Activated gamma-delta T cell treated with Interleukin-2 at 50 U/mL for 16 hours (primary cell): Measurements from ENCODE around the gene TENM4.

Experiments used
- DNase-seq: peaks from one replicate; pipeline ENCODE4 v3.0.0-alpha.2; 2020

Gene TENM4

DNA sequence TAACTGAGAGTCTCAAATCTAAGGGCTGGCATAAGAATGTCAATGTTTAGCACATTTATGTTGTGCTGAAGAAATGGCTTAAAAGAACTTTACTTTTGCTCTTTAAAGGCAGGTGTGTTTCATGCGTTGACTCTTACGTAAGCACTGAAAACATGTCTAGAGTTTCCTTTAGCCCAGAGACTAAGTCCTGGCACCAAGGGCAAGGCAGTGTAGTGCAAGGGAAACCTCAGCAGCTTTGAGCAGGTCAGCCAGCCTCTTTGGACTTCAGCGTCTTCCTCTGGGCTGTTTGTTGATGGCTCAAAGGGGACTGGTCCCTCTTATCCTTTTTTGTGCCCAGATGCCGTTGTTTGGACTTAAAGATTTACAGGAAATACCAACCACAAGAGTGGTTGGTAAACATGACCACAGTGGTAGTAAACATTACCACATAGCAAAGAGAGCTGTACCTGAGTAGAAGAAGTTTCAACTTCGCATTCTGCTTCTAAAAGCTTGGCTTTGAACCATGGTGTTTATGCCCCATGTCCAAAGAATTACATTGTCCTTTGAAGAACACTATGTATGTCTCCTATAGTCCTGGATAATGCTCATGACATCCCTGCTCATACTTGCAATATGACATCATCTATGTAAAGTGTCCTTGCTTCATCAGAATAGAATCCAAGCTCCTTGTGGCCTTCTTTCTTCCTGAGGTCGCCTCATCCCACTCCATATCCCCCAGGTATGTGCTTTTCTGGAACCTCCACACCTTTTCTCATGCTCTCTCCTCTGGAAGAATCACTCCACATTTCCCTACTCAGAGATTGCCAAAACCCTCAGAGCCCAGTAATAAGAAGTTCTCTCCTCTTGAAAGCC is 23.5 kb downstream of the TENM4 start:
- no peak for DNase-seq

DNA sequence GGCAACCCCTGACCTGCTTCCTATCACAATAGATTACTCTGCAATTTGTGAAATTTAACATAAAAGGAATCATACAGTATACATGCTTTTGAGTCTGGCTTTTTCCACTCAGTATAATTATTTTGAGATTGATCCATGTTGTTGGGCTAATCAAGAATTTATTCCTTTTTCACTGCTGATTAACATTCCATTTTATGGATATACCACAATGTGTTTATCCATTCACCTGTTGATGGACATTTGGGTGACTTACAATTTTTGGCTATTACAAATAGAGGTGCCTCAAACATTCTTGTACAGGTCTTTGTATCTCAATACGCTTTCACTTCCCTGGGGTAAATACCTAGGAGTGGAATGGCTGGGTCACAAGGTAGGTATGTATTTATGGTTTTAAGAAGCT is 24.9 kb downstream of the TENM4 start:
- DNase-seq: no peak

DNA sequence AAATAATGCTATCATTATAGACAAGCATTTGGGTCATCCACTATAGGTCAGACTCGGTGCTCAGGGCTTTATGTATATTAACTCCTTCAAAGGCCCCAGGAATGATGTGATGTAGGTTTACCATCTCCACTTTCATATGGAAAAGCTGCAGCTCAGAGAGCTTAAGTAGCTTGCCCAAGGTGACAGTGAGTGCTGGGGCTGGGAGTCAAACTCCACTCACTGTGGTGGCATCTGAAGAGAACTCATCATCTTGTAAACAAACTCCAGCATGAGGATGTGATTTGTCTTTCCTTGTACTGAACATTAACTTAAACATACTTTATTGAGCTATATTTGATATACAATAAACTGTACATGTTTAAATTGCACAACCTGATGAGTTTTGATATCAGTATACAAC is 25.4 kb downstream of the TENM4 start:
- no peak for DNase-seq

DNA sequence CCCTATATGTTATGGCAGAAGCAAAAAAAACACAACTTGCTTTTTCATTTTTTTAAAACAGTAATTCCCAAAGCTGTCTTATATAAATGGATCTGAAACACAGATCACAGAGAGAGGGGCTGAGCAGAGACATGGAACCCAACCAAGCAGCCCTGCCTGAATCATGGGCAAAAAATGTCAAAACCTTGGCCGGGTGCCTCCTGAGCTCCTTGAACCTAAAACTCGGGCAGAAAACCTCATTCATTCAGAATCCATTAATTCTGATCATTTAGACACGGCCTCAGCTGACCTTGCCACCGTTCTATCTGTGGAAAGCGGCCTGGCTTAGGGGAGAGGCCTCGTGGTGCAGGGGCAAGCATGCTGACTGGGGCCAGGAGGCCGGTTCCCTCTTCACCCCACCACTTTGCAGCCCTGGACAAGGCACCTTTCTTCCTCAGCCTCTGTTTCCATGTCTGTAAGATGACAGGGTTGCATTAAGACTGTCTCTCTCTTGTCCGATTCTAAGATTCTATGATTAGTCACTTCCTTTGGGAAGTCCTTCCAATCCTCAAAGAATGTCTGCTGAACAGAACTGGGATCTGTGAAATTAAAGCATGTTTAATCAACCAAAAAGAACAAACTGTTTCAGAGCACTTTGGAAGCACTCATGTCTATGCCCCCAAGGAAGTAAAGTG is 26.0 kb downstream of the TENM4 start:
- DNase-seq: no peak

DNA sequence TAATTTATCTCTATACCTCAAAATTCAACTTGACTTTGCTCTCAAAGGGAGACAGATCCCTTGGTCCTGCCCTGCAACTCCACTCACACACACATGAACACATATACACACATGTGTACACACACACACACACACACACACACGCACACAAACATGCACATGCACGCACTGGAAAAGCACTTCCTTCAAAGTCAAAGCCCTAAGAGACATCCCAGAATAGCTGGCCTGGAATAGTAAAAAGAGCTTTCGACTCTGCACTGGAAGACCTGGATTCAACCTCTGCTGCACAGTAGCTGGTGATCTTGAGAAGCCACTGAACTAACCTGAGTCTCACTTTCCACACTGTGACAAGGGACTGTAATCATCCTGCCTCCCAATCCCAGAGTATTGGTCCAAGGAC is 26.8 kb downstream of the TENM4 start:
- DNase-seq: no peak

DNA sequence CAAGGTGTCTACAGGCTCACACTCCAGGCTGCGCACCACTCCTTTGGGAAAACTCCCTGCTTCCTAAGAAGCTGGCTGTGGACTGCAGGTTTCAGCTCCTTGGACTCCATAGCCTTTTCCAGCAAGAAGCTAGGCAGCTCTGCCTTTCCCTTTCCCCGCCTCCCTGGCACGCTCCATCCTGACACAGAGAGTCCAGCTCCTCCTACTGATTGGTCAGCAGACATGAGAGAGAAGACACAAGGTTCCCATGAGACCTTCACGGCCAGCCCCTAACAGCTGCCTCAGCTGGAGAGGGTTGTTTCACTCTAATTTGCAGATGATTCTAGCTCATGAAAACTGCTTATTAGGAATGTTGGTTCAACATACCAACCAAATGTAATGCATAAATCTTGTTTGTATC is 27.6 kb downstream of the TENM4 start:
- no peak for DNase-seq

DNA sequence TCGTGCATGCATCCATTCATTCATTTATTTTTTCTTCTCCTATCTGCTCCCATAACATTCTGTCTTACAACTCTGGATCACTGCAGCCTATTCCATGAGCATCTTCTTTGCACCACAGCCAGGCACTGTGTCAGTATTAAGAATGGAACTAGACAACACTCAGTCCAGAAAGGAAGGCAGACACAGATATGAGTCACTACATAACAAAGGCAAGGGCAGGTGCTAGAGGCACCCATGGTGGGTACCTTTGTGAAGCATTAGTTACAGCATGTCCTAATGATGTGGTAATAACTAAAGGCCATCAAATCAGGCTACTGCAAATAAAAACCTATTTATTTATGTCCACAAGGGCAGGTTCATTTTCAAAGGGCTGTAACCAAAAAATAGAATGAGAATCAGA is 28.1 kb downstream of the TENM4 start:
- no peak for DNase-seq

DNA sequence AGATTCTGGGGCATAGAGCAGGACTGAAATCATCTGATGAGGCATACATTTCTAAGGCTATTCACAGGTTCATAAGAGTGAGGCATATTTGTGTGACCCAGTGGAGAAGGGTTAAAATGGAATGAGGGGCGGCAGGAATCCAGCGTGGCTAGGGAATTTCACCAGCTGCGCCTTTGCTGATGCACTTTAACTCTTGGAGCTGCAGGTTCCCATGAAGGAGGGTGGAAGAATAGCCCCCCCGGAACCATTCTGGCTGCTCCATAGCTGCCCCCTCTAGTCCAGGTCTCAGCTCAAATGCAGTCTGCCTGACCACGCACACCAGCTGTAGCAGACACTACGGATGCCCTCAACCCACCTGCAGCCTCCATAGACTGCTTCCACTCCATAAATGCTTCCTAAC is 31.5 kb downstream of the TENM4 start:
- no peak for DNase-seq

DNA sequence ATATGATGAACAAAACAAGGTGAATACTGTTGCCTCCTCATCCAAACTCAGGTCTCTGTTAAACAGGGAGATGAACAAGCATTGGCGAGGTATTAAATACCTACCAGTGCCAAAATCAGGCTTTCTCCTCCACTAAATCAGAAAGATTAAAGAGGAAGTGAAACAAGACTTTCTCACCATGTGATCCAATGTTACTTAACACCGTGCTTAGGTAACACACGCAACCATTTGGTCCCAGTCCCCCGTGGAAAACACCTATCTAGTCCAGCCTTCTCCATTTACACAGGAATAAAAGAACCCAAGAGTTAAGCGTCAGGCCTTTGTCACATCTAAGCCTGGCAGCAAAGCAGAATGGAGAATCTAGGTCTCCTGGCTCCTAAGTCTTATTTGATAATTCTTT is 34.5 kb downstream of the TENM4 start:
- no peak for DNase-seq

DNA sequence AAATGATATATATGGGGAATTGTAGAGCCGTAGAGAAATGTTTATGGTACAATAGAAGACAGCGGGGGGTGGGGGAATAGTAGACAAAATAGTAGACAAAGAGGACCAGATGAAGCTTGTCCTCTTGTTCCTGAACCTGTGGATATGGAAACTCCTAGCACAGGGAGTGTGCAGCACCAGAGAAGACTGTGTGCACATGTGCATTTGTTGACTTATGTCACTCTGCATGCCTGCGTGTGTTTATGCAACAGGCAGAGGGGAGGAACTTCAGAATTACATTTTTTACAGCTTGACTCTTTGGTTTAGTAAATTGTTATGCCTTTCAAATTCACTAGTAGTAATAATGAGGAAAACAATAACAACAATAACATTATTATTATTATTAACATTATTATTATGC is 36.0 kb downstream of the TENM4 start:
- no peak for DNase-seq

DNA sequence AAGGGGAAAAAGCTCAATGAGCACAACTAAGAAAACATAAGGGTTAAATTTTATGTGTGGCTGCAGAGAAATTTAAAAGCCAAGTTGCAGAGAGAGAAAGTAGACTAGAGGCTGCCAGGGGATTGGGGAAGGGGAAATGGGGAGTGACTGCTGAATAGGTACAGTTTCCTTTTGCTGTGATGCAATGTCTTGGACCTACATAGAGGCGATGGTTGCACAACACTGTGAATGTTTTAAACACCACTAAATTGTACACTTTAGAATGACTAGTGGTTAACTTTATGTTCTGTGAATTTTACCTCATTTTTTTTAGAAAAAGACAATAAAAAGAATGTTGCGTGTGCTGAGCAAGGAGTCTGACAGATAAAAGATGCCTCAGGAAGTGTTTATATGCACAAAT is 36.5 kb downstream of the TENM4 start:
- DNase-seq: no peak

DNA sequence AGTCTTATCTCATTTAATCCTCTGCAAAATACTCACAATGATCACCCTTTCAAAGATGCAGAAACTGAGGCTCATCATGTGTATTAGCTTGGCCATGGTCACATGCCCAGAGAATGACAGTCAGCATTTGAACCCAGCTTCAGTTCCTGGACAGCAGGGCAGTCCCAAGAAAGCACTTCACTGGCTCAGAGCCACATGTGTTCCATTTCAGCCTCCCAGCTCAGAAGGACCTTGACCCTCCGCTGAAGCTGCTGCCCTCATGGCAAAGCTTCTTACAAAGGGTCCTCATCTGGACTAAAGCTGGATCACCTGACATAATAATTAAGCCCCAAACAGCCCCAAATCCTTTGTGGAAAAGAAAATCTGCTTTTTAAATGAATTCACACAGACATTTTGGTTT is 37.0 kb downstream of the TENM4 start:
- DNase-seq: no peak

DNA sequence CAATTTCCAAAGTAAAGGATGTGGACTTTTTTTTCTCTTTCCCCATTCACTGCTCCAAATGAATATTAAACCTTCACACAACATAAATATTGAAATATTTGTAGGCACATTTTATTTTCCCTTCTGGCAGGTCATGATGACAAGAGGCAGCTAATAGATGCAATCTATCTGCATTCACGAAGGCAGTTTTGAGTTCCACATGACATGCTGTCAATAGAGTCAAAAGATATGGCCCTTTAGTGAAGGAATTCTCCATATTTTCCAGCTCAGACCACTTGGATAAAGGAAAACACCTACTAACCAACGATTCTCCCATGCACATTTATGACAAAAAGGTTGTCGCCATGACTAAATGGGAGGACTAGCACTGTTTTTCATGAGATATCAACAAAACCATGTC is 37.9 kb downstream of the TENM4 start:
- DNase-seq: no peak

DNA sequence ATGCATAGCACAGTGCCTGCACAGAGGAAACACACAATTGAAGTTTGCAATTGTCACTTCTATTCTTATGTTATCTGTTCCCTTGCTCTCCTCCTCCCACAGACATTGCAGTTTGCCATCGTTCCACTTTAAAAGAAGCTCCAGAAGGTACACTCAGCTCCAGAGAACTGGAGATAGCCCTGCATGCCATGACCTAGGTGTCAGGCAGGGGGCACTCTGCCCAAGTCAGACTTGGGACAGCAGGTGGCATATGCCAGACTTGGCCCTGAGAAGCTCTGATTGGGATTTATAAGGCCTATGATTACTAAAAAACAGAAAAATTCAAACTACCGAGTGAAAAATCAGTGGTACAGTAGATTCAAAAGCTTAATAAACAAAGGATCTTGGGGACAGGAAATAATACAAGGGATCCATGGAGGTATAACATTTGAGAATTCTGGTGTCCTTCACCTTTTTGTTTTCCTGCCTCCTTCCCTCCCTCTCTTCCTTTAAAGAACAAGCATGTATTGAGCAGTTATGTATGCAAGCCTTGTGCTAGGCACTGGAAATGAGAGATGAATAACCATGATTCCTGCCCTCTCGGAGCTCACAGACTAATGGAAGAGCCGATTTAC is 40.0 kb downstream of the TENM4 start:
- DNase-seq: no peak

DNA sequence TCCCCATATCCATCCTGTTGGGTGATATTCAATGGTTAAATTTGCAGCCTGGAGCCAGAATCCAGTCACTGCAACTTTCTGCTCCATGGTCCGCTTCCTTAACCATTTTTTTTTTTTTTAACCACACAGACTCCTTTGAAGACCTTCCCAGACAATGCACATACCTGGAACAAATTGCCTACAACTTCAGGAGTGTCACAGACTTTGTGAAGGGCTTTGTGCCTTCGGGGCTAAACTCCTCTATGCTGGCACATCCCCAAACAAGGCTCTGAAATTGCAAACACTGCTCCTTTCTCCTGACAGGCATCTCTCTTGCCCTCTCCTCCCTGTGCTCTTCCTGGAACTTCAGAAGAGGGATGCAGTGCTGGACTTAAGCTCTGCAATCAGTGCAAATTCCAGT is 40.6 kb downstream of the TENM4 start:
- no peak for DNase-seq

DNA sequence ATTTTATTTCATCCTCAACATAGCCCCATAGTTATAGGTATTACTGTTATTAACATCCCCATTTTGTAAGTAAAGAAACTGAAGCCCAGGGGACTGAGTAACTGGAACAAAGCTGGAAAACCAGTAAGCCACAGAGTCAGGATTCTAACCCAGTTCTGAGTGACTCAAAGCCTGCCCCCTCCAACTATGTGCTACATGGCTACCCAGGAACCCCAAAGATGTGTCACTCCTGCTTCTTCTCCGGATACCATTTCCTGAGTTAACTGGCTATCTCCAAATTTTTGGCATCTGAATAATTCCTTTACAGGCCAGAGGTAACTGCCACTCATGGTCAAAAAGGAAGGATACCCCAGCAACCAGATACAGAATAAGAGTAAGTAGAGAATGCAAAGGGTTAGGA is 43.6 kb downstream of the TENM4 start:
- DNase-seq: no peak

DNA sequence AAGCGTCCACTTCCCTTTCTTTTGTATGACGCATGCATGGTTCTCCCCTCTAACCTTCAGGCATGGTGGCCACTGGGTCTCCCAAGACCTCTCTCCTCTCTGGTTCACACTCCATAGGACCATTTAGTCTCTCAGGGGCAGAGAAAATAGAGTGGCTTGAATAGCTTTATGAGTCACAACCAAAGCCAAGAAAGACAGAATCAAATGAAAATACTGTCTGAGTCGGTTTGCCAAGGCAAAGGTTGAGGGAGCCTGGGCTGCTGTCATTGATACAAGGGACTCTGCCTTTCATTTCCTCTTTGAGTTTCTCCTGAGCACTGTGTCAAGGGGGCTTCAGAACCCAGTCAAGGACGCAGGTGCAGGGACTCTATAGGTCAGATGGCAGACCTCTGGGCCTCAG is 44.2 kb downstream of the TENM4 start:
- DNase-seq: no peak

DNA sequence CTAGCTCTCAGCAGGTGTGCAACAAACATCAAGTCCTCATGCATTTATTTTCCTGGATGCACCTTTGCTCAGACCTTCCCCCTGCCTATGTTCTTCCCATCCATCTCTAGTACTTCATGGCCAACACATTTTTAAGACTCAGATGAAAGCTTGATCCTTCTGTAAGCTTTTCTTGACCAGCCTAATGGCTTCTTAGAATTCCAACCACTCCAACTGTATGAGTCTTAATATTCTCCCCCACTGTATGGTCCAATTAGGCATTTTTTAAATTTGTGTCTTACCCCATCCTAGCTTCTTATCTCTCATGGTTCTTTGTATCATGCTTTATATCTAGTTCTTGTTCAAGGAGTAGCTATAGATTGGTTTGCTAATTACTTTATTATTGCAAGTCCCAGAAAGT is 44.8 kb downstream of the TENM4 start:
- no peak for DNase-seq

DNA sequence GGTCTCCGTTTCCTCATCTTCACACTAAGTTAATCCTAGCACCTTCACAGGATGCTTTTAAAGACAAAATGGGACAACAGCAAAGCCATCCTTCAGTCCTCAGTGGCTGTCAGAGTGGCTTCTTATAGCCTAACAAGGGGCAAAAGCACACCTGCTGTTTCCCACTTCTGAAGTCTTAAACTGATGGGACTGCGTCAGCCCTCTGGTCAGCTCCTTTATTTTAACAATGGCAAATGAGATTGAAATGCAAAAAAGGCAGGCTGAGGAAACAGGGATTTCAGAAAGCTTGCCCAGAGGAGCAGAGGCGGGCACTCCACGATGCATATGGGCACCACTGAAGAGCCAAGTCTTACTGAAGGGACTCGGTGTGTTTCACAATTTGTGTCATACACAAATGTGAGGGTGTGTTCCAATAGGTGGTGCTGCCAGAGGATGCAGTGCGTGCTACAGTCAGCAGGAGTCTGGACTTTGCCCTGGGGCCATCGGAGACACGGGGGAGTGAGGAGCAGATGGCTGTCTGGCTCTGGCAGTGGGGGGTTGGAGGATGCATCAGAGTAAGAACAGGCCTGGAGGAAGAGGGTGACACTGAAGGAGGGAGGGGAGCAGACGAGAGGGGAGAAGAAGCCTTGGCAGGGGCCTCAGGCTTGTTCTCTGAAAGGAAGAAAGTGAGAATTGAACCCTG is 47.3 kb downstream of the TENM4 start:
- no peak for DNase-seq

DNA sequence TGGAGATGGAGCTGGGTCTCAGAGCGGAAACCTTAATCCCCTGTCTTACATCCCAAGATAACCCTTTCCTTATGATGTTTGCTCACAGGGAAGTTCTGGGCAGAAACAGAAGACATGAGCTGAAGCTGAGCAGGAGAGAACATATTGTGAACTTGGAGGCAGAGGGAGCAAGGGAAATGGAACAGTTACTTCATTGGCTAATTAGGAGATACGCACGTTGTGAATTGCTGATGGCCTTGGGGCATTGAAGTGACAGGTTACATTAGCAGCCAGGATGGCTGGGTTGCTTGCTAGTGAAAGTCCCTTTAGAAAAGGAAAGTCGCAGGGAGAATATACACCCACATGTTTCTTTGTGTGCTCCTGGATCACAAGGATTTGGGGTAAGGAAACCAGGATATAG is 48.7 kb downstream of the TENM4 start:
- no peak for DNase-seq

DNA sequence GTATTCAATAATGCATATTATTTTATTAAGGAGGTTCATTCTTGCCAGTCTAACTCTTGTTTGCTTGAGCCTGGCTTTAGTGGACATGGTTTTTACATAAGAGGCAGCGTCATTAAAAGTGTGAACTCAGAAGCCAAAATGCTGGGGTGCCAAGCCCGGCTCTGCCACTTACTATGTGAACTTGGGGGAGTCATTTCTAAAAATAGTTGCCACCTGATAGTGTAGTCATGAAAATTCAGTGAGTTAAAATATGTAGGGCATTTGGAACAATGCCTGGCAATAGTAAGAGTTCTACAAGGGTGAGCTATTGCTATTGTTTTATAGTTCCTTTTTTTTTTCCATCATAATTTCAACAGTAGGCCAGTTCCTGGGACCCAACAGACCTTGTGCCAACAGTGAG is 49.9 kb downstream of the TENM4 start:
- DNase-seq: no peak

DNA sequence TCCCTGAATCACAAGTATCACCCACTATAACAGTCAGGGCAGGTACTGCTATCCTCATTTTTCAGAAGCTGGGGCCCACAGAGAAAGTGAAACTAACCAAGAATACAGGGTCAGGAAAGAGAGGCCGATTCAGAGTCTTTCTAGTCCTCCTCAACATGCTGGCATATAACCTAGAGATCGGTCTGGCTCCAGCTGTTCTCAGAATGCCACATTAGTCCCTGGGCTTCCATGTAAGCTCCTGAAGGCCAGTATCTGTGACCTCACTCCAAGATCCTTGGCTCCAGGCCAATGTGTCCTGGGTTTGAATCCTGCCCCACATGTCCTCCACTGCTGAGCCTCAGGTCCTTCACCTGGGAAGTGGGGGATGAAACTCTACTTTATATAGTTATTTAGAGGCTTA is 50.4 kb downstream of the TENM4 start:
- DNase-seq: no peak

DNA sequence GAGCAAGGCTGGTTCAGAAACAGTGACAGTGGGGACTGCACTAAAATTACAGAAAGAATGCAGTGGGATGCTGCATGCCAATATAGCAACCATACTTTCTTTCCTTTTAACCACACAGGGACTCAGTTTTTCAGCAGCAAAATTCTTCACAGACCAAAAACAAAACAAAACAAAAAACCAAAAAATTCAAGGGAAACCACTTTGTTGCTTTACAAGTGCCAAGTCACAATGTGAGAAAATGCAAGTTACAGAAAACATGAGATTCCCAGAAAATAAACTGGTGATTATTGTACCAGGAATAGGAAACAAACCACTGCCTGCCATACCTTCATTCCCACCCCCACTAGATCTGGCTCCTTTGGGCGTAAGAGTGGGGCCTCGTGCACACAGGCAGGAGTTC is 52.6 kb downstream of the TENM4 start:
- DNase-seq: no peak

DNA sequence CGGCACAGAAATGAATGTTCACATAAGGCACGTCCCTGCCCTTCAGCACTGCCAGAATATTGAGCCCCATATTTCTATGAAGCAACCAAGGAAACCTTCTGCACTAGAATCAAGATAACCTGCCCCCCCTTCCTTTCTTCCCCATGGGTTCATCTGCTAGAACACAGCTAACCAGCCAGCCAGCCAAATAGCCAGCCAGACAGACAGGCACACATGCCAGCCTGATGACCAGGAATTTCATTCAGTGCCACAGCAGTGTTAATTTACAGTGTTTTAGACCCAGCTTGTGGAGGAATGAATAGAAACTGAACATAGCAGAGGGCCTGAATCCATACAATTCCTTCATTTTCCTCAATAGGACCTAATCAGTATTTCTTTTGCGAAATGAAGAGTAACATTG is 57.0 kb downstream of the TENM4 start:
- no peak for DNase-seq
